ENCODE measurements around the gene TRAK1.

The TRAK1 gene

GRCh38 chr3:42130329-42131070, 39.3 kb downstream of the TRAK1 start:
- no peak for TF ChIP-seq CTCF (IDR thresholded peaks at IDR 0.05; ENCODE audit: low read depth, low read length, missing control alignments)
- Histone ChIP-seq H3K4me3 (ENCODE audit: low read depth, low read length) (no peak overlapping the region), H3K27ac (no peak overlapping the region), H3K36me3 (replicated peaks) (no peaks in the 10 kb centered on the region), H3K27me3 (replicated peaks) (no peaks in the 10 kb centered on the region)
- in situ Hi-C loops (cut with HindIII; ENCODE audit: low pct_ligation_motif_present, low sequenced_read_pairs) = no loop called here
- DNase-seq = no peak

GRCh38 chr3:42133500-42134298, 42.5 kb downstream of the TRAK1 start:
- H3K27me3 ChIP-seq (replicated peaks) = no peaks in the 10 kb centered on the region
- H3K27ac ChIP-seq = no peak overlapping the region
- H3K36me3 ChIP-seq (replicated peaks) = no peaks in the 10 kb centered on the region
- TF ChIP-seq CTCF (IDR thresholded peaks at IDR 0.05; ENCODE audit: low read depth, low read length, missing control alignments) = no peak
- in situ Hi-C loops (cut with HindIII; ENCODE audit: low pct_ligation_motif_present, low sequenced_read_pairs) = no loop called here
- H3K4me3 ChIP-seq (ENCODE audit: low read depth, low read length) = no peak overlapping the region
- no peak for DNase-seq

- H3K27ac ChIP-seq = no peak overlapping the region
- no peak for DNase-seq
- in situ Hi-C loops (cut with HindIII; ENCODE audit: low pct_ligation_motif_present, low sequenced_read_pairs) = no loop called here
- H3K4me3 ChIP-seq (ENCODE audit: low read depth, low read length) = no peak overlapping the region
- H3K27me3 ChIP-seq (replicated peaks) = no peaks in the 10 kb centered on the region
- no peak for TF ChIP-seq CTCF (IDR thresholded peaks at IDR 0.05; ENCODE audit: low read depth, low read length, missing control alignments)
- H3K36me3 ChIP-seq (replicated peaks) = no peaks in the 10 kb centered on the region
Observed at GRCh38 chr3:42134867-42135464, 43.8 kb downstream of the TRAK1 start.

GRCh38 chr3:42139621-42140453, 48.7 kb downstream of the TRAK1 start:
- Histone ChIP-seq H3K36me3 (replicated peaks) (no peaks in the 10 kb centered on the region), H3K27ac (no peak overlapping the region), H3K27me3 (replicated peaks) (no peaks in the 10 kb centered on the region), H3K4me3 (ENCODE audit: low read depth, low read length) (no peak overlapping the region)
- TF ChIP-seq CTCF (IDR thresholded peaks at IDR 0.05; ENCODE audit: low read depth, low read length, missing control alignments) = no peak
- no peak for DNase-seq
- in situ Hi-C loops (cut with HindIII; ENCODE audit: low pct_ligation_motif_present, low sequenced_read_pairs) = no loop called here

GRCh38 chr3:42140665-42141203, 49.6 kb downstream of the TRAK1 start:
- in situ Hi-C loops (cut with HindIII; ENCODE audit: low pct_ligation_motif_present, low sequenced_read_pairs) = no loop called here
- H3K27ac ChIP-seq = no peak overlapping the region
- no peak for TF ChIP-seq CTCF (IDR thresholded peaks at IDR 0.05; ENCODE audit: low read depth, low read length, missing control alignments)
- no peak overlapping the region for H3K4me3 ChIP-seq (ENCODE audit: low read depth, low read length)
- no peak for DNase-seq
- H3K36me3 ChIP-seq (replicated peaks) = no peaks in the 10 kb centered on the region
- H3K27me3 ChIP-seq (replicated peaks) = no peaks in the 10 kb centered on the region
